Dedifferentiated amniotic fluid mesenchymal stem cell (primary cell): ENCODE data around the gene ARHGAP9.
"Not testable (repeated sequence)": the region's sequence is repeated elsewhere in the genome, so short reads cannot be mapped to it uniquely, and the experiment has no call there.

Source experiments
- DNase-seq: peaks from one replicate; pipeline ENCODE4 v3.0.0-alpha.2; 2016; ENCODE audit errors: extremely low spot score

ARHGAP9 gene

GRCh38 chr12:57517718-57518117, 38.1 kb upstream of the ARHGAP9 start:
- DNase-seq = not testable (repeated sequence)

- DNase-seq = no peak
Measured at GRCh38 chr12:57517187-57517586, 37.5 kb upstream of the ARHGAP9 start.

- DNase-seq = no peak
Measured at GRCh38 chr12:57516617-57517153, 37.0 kb upstream of the ARHGAP9 start.

GRCh38 chr12:57515934-57516541, 36.4 kb upstream of the ARHGAP9 start:
- no peak for DNase-seq

- no peak for DNase-seq
Measured at GRCh38 chr12:57515408-57515933, 35.8 kb upstream of the ARHGAP9 start.

- DNase-seq = no peak
Measured at GRCh38 chr12:57514720-57515407, 35.2 kb upstream of the ARHGAP9 start.

- DNase-seq = not testable (repeated sequence)
Measured at GRCh38 chr12:57514246-57514645, 34.6 kb upstream of the ARHGAP9 start.

- not testable (repeated sequence) for DNase-seq
Measured at GRCh38 chr12:57513677-57514076, 34.0 kb upstream of the ARHGAP9 start.

GRCh38 chr12:57513266-57513665, 33.6 kb upstream of the ARHGAP9 start:
- DNase-seq = no peak

GRCh38 chr12:57512665-57513064, 33.0 kb upstream of the ARHGAP9 start:
- no peak for DNase-seq

- DNase-seq = no peak
Measured at GRCh38 chr12:57511588-57512325, 32.1 kb upstream of the ARHGAP9 start.

GRCh38 chr12:57511161-57511560, 31.5 kb upstream of the ARHGAP9 start:
- no peak for DNase-seq

GRCh38 chr12:57507796-57508195, 28.1 kb upstream of the ARHGAP9 start:
- not testable (repeated sequence) for DNase-seq

- DNase-seq = not testable (repeated sequence)
Measured at GRCh38 chr12:57506541-57506940, 26.9 kb upstream of the ARHGAP9 start.

GRCh38 chr12:57502311-57502969, 22.8 kb upstream of the ARHGAP9 start:
- not testable (repeated sequence) for DNase-seq

- no peak for DNase-seq
Measured at GRCh38 chr12:57500213-57500612, 20.5 kb upstream of the ARHGAP9 start.

- no peak for DNase-seq
Measured at GRCh38 chr12:57498571-57498970, 18.9 kb upstream of the ARHGAP9 start.

GRCh38 chr12:57498132-57498502, 18.5 kb upstream of the ARHGAP9 start:
- DNase-seq = no peak

- no peak for DNase-seq
Measured at GRCh38 chr12:57497223-57498131, 17.8 kb upstream of the ARHGAP9 start.

GRCh38 chr12:57496822-57497221, 17.2 kb upstream of the ARHGAP9 start:
- no peak for DNase-seq
